ENCODE measurements around the gene PRSS50.
A peak's percentile ranks its signal among the peaks of the same experiment; 100 is the strongest.

PRSS50 gene

DNA sequence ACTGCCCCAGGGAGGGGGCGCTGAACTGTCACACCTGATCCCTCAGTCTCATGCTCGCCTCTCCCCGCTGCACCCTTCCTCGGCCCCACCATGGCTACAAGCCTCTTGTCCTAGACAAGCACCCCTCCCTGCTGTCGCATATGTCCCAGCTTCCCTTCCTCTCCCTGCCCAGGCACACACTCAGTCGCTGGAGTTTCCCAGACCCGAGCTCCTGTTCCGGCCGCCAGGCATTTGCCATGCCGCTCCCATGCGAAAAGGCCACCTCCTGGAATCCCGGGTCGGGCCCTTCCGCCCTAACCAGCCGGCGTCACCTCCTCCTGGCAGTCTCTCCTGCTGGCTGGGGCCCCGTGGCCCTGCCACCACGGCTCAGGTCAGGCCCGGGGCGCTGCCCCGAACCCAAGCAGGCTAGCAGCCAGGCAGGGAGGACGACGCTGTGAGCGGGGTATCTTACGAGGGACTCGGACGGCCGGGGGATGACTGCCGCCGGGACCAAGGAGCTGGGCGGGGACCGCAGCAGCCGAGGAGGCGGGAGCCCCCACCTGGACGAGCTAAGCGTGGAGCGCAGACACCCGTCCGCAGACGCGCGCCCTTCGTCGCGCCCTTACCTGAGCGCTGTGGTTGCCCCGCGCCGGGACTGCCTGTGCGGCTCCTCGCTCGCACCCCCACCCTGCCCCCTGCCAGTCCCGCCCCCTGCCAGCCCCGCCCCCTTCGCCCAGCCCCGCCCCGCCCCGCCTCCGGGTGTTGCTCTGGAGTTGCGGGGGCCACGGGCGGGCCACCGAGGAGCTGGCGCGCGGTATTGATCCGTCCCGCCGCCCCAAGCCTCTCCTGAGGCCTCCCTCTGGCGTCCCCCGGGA lies 24.4 kb downstream of the PRSS50 start, which contains the start of gene ALS2CL:
ALS2CL (minus strand) TSS at position 642 of the 854 bp plus-strand sequence. CDS start 4,239 bp downstream, outside the sequence.
- Histone ChIP-seq H3K27ac (ENCODE audit: low read length) (no peak within 1 kb of the TSS), H3K9ac (ENCODE audit: low read length) (peak within 1 kb of the TSS; percentile 25; the same call in 1 of the 2 replicates)
- DNase-seq: peak; percentile 59

DNA sequence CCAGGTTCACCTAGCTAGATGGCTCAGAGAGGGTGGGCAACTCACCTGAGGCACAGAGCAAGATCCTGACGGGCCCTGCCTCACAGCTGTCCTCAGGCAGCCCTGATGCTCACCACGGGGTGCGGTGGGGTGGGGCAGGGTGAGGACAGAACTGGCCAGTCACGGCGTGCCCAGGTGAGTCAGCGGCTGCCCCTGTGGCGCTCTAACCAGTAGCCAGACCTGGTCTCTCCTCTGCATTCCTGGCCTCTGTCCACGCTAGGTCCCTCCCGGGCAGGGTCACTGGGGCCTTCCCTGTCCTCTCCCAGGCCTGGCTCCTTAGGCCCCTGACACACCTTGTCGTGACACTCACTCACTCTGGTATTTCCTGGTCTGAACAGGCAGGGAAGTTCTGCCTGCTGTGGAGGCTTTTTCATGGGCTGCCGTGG lies 25.1 kb downstream of the PRSS50 start:
- Histone ChIP-seq H3K4me3 (ENCODE audit: low read length) (peak overlapping the region; percentile 65; the same call in 1 of the 2 replicates), H3K9me3 (replicated peaks; ENCODE audit: insufficient read depth, low read length) (no peaks in the 10 kb centered on the region), H2AFZ (ENCODE audit: low read length) (peak overlapping the region; percentile 96), H3K27ac (ENCODE audit: low read length) (no peak overlapping the region), H3K4me2 (ENCODE audit: low read depth, low read length) (peak overlapping the region; percentile 98), H3K9me2 (replicated peaks; ENCODE audit: insufficient read depth, low read length) (no peaks in the 10 kb centered on the region), H3K4me1 (ENCODE audit: low read length) (peaks cover 12% of the 10 kb centered on the region), H3F3A (ENCODE audit: insufficient read depth, low read length) (no peaks in the 10 kb centered on the region), H3K9ac (ENCODE audit: low read length) (no peak overlapping the region; the same call in 1 of the 2 replicates), H3K79me2 (ENCODE audit: low read length) (no peaks in the 10 kb centered on the region), H4K20me1 (ENCODE audit: insufficient read depth, low read length) (no peaks in the 10 kb centered on the region), H3K36me3 (replicated peaks; ENCODE audit: insufficient read depth, low read length) (no peaks in the 10 kb centered on the region), H3K27me3 (replicated peaks; ENCODE audit: insufficient read depth, low read length) (peaks cover 10% of the 10 kb centered on the region)
- no peak for DNase-seq
- TF ChIP-seq EZH2 (optimal IDR thresholded peaks at IDR 0.05; ENCODE audit: low read depth, low read length) (no peak), EZH2phosphoT487 (IDR thresholded peaks at IDR 0.05; ENCODE audit: low read length) (no peak)
- TF ChIP-seq, protein P1, sequence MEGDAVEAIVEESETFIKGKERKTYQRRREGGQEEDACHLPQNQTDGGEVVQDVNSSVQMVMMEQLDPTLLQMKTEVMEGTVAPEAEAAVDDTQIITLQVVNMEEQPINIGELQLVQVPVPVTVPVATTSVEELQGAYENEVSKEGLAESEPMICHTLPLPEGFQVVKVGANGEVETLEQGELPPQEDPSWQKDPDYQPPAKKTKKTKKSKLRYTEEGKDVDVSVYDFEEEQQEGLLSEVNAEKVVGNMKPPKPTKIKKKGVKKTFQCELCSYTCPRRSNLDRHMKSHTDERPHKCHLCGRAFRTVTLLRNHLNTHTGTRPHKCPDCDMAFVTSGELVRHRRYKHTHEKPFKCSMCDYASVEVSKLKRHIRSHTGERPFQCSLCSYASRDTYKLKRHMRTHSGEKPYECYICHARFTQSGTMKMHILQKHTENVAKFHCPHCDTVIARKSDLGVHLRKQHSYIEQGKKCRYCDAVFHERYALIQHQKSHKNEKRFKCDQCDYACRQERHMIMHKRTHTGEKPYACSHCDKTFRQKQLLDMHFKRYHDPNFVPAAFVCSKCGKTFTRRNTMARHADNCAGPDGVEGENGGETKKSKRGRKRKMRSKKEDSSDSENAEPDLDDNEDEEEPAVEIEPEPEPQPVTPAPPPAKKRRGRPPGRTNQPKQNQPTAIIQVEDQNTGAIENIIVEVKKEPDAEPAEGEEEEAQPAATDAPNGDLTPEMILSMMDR (IDR thresholded peaks at IDR 0.05; ENCODE audit: low read length): no peak

More for the DNA sequence above, 24.4 kb downstream of the PRSS50 start, which contains the start of gene ALS2CL:
- H3K4me2 ChIP-seq (ENCODE audit: low read depth, low read length): peak within 1 kb of the TSS; percentile 98
- no peaks in the 10 kb centered on the region for H3K9me2 ChIP-seq (replicated peaks; ENCODE audit: insufficient read depth, low read length)
- H2AFZ ChIP-seq (ENCODE audit: low read length): peak within 1 kb of the TSS; percentile 96
- no peaks in the 10 kb centered on the region for H3K79me2 ChIP-seq (ENCODE audit: low read length)
- no peaks in the 10 kb centered on the region for H4K20me1 ChIP-seq (ENCODE audit: insufficient read depth, low read length)
- no peaks in the 10 kb centered on the region for H3K36me3 ChIP-seq (replicated peaks; ENCODE audit: insufficient read depth, low read length)
- H3K4me1 ChIP-seq (ENCODE audit: low read length): peaks cover 12% of the 10 kb centered on the region
- H3K9me3 ChIP-seq (replicated peaks; ENCODE audit: insufficient read depth, low read length): no peaks in the 10 kb centered on the region
- peak within 1 kb of the TSS; percentile 65 for H3K4me3 ChIP-seq (ENCODE audit: low read length)
- TF ChIP-seq EZH2 (optimal IDR thresholded peaks at IDR 0.05; ENCODE audit: low read depth, low read length): no peak
- H3F3A ChIP-seq (ENCODE audit: insufficient read depth, low read length): no peaks in the 10 kb centered on the region
- H3K27me3 ChIP-seq (replicated peaks; ENCODE audit: insufficient read depth, low read length): peaks cover 10% of the 10 kb centered on the region

DNA sequence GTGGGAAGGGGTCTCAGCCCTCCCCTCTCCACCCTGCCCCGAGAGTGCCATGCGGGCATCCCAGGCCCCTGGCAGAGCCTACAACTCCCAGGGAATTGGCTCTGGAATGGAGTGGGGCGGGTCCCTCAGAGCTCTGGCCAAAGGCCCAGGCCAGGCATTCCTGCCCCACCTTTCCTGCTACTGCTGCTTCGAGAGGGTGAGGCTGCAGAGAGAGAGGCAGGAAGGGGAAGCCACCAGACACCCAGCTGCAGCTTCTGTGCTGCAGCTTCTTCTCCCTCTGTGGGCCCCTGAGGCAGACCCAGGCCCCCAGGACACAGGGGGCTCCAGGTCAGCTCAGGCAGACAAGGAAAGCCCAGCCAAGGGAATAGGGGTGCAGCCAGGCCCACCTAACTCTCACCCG lies 26.9 kb downstream of the PRSS50 start:
- H3K4me1 ChIP-seq (ENCODE audit: low read length): peaks cover 10% of the 10 kb centered on the region
- H3K4me2 ChIP-seq (ENCODE audit: low read depth, low read length): no peak overlapping the region
- H3K9ac ChIP-seq (ENCODE audit: low read length): no peak overlapping the region
- no peak overlapping the region for H3K4me3 ChIP-seq (ENCODE audit: low read length)
- no peaks in the 10 kb centered on the region for H3K9me2 ChIP-seq (replicated peaks; ENCODE audit: insufficient read depth, low read length)
- no peaks in the 10 kb centered on the region for H3K9me3 ChIP-seq (replicated peaks; ENCODE audit: insufficient read depth, low read length)
- no peak for DNase-seq
- H3K36me3 ChIP-seq (replicated peaks; ENCODE audit: insufficient read depth, low read length): no peaks in the 10 kb centered on the region
- no peak overlapping the region for H3K27ac ChIP-seq (ENCODE audit: low read length)
- TF ChIP-seq, protein P1 (IDR thresholded peaks at IDR 0.05; ENCODE audit: low read length): no peak
- TF ChIP-seq EZH2phosphoT487 (IDR thresholded peaks at IDR 0.05; ENCODE audit: low read length) (no peak), EZH2 (optimal IDR thresholded peaks at IDR 0.05; ENCODE audit: low read depth, low read length) (no peak)
- no peak overlapping the region for H2AFZ ChIP-seq (ENCODE audit: low read length)
- H3K27me3 ChIP-seq (replicated peaks; ENCODE audit: insufficient read depth, low read length): peaks cover 10% of the 10 kb centered on the region
- H3K79me2 ChIP-seq (ENCODE audit: low read length): no peaks in the 10 kb centered on the region
- H3F3A ChIP-seq (ENCODE audit: insufficient read depth, low read length): no peaks in the 10 kb centered on the region
- H4K20me1 ChIP-seq (ENCODE audit: insufficient read depth, low read length): no peaks in the 10 kb centered on the region
